IMR-90 (cell line): ENCODE measurements around the gene NTF3.

Experiments
- CEBPB ChIP-seq: IDR thresholded peaks from 2 replicates; pipeline ENCODE4 v1.6.1; 2012; ENCODE audit warnings: low read depth, low read length, improper control_type of control experiment
- FOS ChIP-seq: fragments of 150-350 bp; IDR thresholded peaks from 2 replicates; pipeline ENCODE4 v1.6.1; 2016; ENCODE audit warnings: low read depth, low read length
- MAFK ChIP-seq: IDR thresholded peaks from 2 replicates; pipeline ENCODE4 v1.6.1; 2012; ENCODE audit warnings: low read depth, low read length, improper control_type of control experiment
- MXI1 ChIP-seq: IDR thresholded peaks from 2 replicates; pipeline ENCODE4 v1.6.1; 2012; ENCODE audit warnings: low read depth, mild to moderate bottlenecking, low read length, moderate library complexity, borderline replicate concordance
- POLR2A ChIP-seq: IDR thresholded peaks from 2 replicates; pipeline ENCODE4 v1.6.1; 2012; ENCODE audit warnings: mild to moderate bottlenecking, low read depth, low read length
- RAD21 ChIP-seq: IDR thresholded peaks from 2 replicates; pipeline ENCODE4 v1.6.1; 2012; ENCODE audit warnings: low read length, improper control_type of control experiment
- RCOR1 ChIP-seq: IDR thresholded peaks from 2 replicates; pipeline ENCODE4 v1.6.1; 2012; ENCODE audit warnings: mild to moderate bottlenecking, low read length, improper control_type of control experiment; ENCODE audit not compliant: insufficient replicate concordance
- SMC3 ChIP-seq: fragments of 150-350 bp; IDR thresholded peaks from 2 replicates; pipeline ENCODE4 v1.6.1; 2016; ENCODE audit warnings: low read depth, mild to moderate bottlenecking, antibody characterized with exemption, low read length, moderate library complexity
- TF ChIP-seq, protein P1 (sequence below): conservative IDR thresholded peaks from 2 replicates; pipeline ENCODE4 v1.5.1; 2012; ENCODE audit warnings: mild to moderate bottlenecking, low read depth, low read length, improper control_type of control experiment
- TF ChIP-seq, protein P2 (sequence below): fragments of 150-350 bp; IDR thresholded peaks from 2 replicates; pipeline ENCODE4 v1.6.1; 2017; ENCODE audit warnings: mild to moderate bottlenecking, antibody characterized with exemption, low read length, low read depth

DNA sequence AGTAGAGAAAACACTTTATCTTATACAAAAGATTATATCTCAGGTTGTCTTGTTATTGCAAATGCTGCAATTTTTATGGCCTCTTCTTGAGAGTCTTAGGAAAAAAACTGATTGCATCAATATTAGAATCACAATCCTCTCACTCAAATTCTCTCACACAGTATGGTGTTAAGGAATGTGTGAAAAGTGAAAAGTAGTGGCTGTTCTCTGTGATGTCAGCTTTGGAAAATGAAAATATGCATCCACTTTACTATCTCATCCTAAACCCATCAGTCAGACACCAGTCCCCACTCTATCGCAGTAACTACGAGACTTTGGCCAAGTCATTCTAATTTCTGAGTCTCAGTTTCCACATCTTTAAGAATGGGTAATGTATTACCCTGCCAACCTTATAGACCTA, 32.6 kb upstream of the NTF3 start:
- TF ChIP-seq, protein P1, sequence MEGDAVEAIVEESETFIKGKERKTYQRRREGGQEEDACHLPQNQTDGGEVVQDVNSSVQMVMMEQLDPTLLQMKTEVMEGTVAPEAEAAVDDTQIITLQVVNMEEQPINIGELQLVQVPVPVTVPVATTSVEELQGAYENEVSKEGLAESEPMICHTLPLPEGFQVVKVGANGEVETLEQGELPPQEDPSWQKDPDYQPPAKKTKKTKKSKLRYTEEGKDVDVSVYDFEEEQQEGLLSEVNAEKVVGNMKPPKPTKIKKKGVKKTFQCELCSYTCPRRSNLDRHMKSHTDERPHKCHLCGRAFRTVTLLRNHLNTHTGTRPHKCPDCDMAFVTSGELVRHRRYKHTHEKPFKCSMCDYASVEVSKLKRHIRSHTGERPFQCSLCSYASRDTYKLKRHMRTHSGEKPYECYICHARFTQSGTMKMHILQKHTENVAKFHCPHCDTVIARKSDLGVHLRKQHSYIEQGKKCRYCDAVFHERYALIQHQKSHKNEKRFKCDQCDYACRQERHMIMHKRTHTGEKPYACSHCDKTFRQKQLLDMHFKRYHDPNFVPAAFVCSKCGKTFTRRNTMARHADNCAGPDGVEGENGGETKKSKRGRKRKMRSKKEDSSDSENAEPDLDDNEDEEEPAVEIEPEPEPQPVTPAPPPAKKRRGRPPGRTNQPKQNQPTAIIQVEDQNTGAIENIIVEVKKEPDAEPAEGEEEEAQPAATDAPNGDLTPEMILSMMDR, result no peak
- no peak for TF ChIP-seq POLR2A
- no peak for TF ChIP-seq SMC3
- TF ChIP-seq CEBPB, result no peak
- TF ChIP-seq, protein P2, sequence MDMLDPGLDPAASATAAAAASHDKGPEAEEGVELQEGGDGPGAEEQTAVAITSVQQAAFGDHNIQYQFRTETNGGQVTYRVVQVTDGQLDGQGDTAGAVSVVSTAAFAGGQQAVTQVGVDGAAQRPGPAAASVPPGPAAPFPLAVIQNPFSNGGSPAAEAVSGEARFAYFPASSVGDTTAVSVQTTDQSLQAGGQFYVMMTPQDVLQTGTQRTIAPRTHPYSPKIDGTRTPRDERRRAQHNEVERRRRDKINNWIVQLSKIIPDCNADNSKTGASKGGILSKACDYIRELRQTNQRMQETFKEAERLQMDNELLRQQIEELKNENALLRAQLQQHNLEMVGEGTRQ, result no peak
- no peak for TF ChIP-seq FOS
- no peak for TF ChIP-seq RCOR1
- no peak for TF ChIP-seq MXI1
- TF ChIP-seq RAD21, result no peak
- TF ChIP-seq MAFK, result no peak
